ENCODE data around the gene LSMEM2. TPM values are rescaled to one million over a fixed set of nuclear protein-coding genes. Genes with fewer than 3 reads are reported as not detected.
A peak's percentile ranks its signal among the peaks of the same experiment; 100 is the strongest.

Gene LSMEM2
- total and polyA plus RNA-seq, 2 of the 8 experiments (the other 6 are each of a cell fraction or from before 2014, with no cell fraction given), result 0.58 to 0.68 TPM

DNA sequence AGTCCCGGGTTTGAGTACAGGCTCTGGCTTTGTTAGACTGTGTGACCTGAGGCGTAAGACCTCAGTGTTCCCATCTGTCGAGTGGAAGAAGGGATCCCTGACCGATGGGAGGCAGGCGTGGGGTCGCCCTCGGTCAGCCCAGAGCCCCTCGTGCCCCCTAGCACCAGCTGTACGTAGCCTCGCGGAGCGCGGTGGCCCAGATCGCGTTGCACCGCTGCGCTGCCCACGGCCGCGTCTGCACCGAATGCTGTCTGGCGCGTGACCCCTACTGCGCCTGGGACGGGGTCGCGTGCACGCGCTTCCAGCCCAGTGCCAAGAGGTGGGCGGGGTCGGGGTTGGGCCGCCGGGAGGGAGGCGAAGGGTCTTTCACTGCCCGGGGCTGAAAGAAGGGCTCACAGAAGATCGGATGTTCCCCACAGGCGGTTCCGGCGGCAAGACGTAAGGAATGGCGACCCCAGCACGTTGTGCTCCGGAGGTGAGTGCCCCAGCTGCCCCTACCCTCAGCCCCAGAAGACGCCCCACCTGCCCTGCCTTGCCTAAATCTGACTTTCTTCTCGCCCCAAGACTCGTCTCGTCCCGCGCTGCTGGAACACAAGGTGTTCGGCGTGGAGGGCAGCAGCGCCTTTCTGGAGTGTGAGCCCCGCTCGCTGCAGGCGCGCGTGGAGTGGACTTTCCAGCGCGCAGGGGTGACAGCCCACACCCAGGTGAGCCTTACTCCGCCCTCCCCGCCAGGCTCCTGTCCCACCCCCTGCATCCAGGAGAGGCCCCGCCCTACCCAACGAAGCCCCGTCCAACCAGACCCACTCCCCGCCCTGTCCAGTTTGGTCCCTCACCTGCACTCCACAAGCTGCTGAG lies 3.5 kb upstream of the LSMEM2 start (continued):
- TF ChIP-seq, protein P1, sequence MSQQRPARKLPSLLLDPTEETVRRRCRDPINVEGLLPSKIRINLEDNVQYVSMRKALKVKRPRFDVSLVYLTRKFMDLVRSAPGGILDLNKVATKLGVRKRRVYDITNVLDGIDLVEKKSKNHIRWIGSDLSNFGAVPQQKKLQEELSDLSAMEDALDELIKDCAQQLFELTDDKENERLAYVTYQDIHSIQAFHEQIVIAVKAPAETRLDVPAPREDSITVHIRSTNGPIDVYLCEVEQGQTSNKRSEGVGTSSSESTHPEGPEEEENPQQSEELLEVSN (IDR thresholded peaks at IDR 0.05), result peak; percentile 29; the same call in 1 of the 2 replicates
- TF ChIP-seq BRCA1 (IDR thresholded peaks at IDR 0.05; ENCODE audit: low read depth, low read length) (no peak), TEAD4 (IDR thresholded peaks at IDR 0.05; ENCODE audit: low read depth, low read length) (no peak), SIN3A (conservative IDR thresholded peaks at IDR 0.05 in 1 of 2, IDR thresholded peaks at IDR 0.05 in 1 of 2; ENCODE audit: low read depth in 1 of 2, low read length in 2 of 2) (no peak), CTCF (IDR thresholded peaks at IDR 0.05; ENCODE audit: control extremely low read depth in 1 of 3, insufficient read depth in 1 of 3, low read depth in 1 of 3, low read length in 3 of 3) (no peak), EGR1 (IDR thresholded peaks at IDR 0.05; ENCODE audit: borderline replicate concordance, low read depth, low read length) (no peak), RAD21 (IDR thresholded peaks at IDR 0.05 in 1 of 2, conservative IDR thresholded peaks at IDR 0.05 in 1 of 2; ENCODE audit: low read depth in 2 of 2, low read length in 2 of 2) (no peak), SUZ12 (IDR thresholded peaks at IDR 0.05; ENCODE audit: low read length) (0 out of 2 replicates have a peak, but pooled peaks have one; percentile 42), CEBPB (IDR thresholded peaks at IDR 0.05; ENCODE audit: low read depth, low read length) (no peak), TAF1 (IDR thresholded peaks at IDR 0.05; ENCODE audit: low read depth, low read length) (no peak), CBX8 (IDR thresholded peaks at IDR 0.05; ENCODE audit: borderline replicate concordance, low read depth, low read length) (no peak), GABPA (IDR thresholded peaks at IDR 0.05; ENCODE audit: borderline replicate concordance, insufficient read depth, low read length) (peak; percentile 23; the same call in 1 of the 2 replicates)
